Spleen (tissue), 11 donors: ENCODE data around the gene ABHD12. TPM values are rescaled to one million over a fixed set of nuclear protein-coding genes. Genes with fewer than 3 reads are reported as not detected.

ENCODE experiments used
- DNase-seq: peaks from one replicate; pipeline ENCODE4 v3.0.0-alpha.2; 2020
- H3K27ac ChIP-seq, 8 donors: fragments of 200-600 bp; sonication (generic) in 7 of 8; 1 replicate in 4 of 8; 2 replicates in 4 of 8; pipeline versions ENCODE4 v1.5.0 to v1.8.0; 2016 to 2021; ENCODE audit warnings: inconsistent platforms in 4 of 8, mild to moderate bottlenecking in 4 of 8, moderate library complexity in 1 of 8
- H3K27me3 ChIP-seq, 7 donors: fragments of 200-600 bp; sonication (generic) in 6 of 7; replicated peaks in 1 of 7; 1 replicate in 4 of 7; 2 replicates in 3 of 7; pipeline versions ENCODE4 v1.5.0 to v1.8.0; 2016 to 2021; ENCODE audit warnings: inconsistent platforms in 3 of 7, mild to moderate bottlenecking in 1 of 7
- H3K36me3 ChIP-seq, 6 donors: fragments of 200-600 bp; sonication (generic) in 5 of 6; 1 replicate in 4 of 6; 2 replicates in 2 of 6; pipeline versions ENCODE4 v1.5.0 to v1.8.0; 2016 to 2021; ENCODE audit warnings: inconsistent platforms in 2 of 6
- H3K4me1 ChIP-seq, 6 donors: fragments of 200-600 bp; sonication (generic) in 5 of 6; 1 replicate in 3 of 6; 2 replicates in 3 of 6; pipeline versions ENCODE4 v1.5.0 to v1.8.0; 2016 to 2021; ENCODE audit warnings: inconsistent platforms in 3 of 6
- H3K4me3 ChIP-seq, 8 donors: fragments of 200-600 bp; sonication (generic) in 7 of 8; 1 replicate in 4 of 8; 2 replicates in 4 of 8; pipeline versions ENCODE4 v1.5.0 to v1.8.0; 2016 to 2021; ENCODE audit warnings: inconsistent platforms in 4 of 8, mild to moderate bottlenecking in 4 of 8, moderate library complexity in 2 of 8
- H3K9me3 ChIP-seq, 8 donors: fragments of 200-600 bp; sonication (generic) in 7 of 8; 1 replicate in 4 of 8; 2 replicates in 4 of 8; pipeline versions ENCODE4 v1.5.0 to v1.8.0; 2016 to 2021; ENCODE audit warnings: inconsistent platforms in 4 of 8
- POLR2A ChIP-seq, 3 donors: fragments of 450-650 bp; IDR thresholded peaks; one replicate each; pipeline ENCODE4 v1.5.1; 2017; ENCODE audit warnings: antibody characterized with exemption in 3 of 3, mild to moderate bottlenecking in 1 of 3
- POLR2AphosphoS5 ChIP-seq, 3 donors: sonication (generic); formaldehyde crosslinking; IDR thresholded peaks; one replicate each; pipeline ENCODE4 v1.5.1; 2017; ENCODE audit warnings: antibody characterized with exemption in 3 of 3
- WGBS, 5 donors: extraction: QIAGEN DNeasy Blood & Tissue Kit in 3 of 5; methylation state at CpG; one replicate each; pipeline versions ENCODE4 v1.1.5 to v1.1.7; 2013 to 2018; 5-methylcytosine and 5-hydroxymethylcytosine counted together
- intact Hi-C: fragments of 100-400 bp; cut with DNase I; formaldehyde crosslinking; loops from one replicate; pipeline ENCODE4 v1.15.0; 2023; ENCODE audit warnings: low total_unique reads
- polyA plus RNA-seq, 3 donors: library from polyadenylated mRNA; stranded (reverse); fragments of 200-250 nt; gene quantifications; one replicate each; pipeline ENCODE4 v1.2.1, GENCODE V29; 2013
- total RNA-seq, 7 donors: library from RNA; depleted of rRNA in 3 of 7; stranded (reverse); fragments of >200 nt in 3 of 7; fragmentation: NEBNext Ultra II Directional in 4 of 7; extraction: Animal tissue kit (Norgen Biotek cat#: 25700) in 4 of 7; gene quantifications; one replicate each; pipeline versions ENCODE4 v1.1.0 to v1.2.1, GENCODE V29; 2016 to 2021
- TF ChIP-seq, protein P1 (sequence below), 11 experiments: fragments of 200-600 bp in 7 of 11; fragments of 450-650 bp in 4 of 11; sonication (generic) in 4 of 11; IDR thresholded peaks in 8 of 11; conservative IDR thresholded peaks in 3 of 11; 1 replicate in 7 of 11; 2 replicates in 4 of 11; pipeline versions ENCODE4 v1.4.0 to v1.8.0; 2016 to 2021; ENCODE audit warnings: antibody characterized with exemption in 11 of 11, inconsistent platforms in 4 of 11, mild to moderate bottlenecking in 1 of 11
- donor health status: healthy with polysubstance abuse.
- donor health status: DM: no; HTN: no; CAD: no; lungs with moderate emphysema.
- donor health status: DM: no; HTN: no; CAD: no.
- donor health status: Bipolar disorder and iron deficiency.
- donor health status: healthy.
- donor health status: DM: no; HTN: no; CAD: no.
- donor health status: DM: yes; HTN: yes; CAD: no.

ABHD12 gene
- total and polyA plus RNA-seq, 10 donors: 16.1 to 36.9 (median 25.3) TPM

DNA sequence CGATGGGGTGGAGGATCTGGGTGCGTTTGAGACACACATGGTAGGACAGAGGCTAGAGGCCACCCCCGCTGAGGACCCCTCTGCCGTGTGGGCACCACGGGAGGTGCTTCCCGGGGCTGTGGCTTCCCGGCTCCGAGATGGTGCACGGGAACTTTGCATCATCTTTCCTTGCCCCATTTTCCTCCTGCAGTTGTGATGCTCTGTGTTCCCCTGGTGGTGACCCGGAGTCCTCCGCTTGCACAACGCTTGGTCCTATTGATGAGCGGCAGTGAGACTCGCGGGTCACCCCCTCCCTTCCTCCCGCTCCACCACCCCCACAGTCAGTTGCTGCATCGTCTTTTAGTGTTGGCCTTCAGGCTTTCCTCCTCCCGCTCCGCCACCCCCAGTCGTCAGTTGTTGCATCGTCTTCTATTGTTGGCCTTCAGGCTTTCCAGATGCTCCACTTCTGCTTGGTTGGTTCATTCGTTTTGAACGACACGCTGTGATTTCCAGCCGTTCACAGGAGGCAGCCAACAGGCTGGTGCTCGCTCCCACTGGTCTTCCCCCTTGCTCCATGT is 105.5 kb downstream of the ABHD12 start:
- Histone ChIP-seq H3K27me3 (no peaks in the 10 kb centered on the region), H3K4me3 (no peak overlapping the region), H3K4me1 (peaks cover 0 to 26% (median 10%) of the 10 kb centered on the region in 6 donors), H3K27ac (no peak overlapping the region), H3K36me3 (peaks cover 0 to 100% (median 79%) of the 10 kb centered on the region in 6 donors), H3K9me3 (no peaks in the 10 kb centered on the region)
- peak; percentile 66 for DNase-seq
- intact Hi-C loops: no loop called here
- TF ChIP-seq, protein P1, sequence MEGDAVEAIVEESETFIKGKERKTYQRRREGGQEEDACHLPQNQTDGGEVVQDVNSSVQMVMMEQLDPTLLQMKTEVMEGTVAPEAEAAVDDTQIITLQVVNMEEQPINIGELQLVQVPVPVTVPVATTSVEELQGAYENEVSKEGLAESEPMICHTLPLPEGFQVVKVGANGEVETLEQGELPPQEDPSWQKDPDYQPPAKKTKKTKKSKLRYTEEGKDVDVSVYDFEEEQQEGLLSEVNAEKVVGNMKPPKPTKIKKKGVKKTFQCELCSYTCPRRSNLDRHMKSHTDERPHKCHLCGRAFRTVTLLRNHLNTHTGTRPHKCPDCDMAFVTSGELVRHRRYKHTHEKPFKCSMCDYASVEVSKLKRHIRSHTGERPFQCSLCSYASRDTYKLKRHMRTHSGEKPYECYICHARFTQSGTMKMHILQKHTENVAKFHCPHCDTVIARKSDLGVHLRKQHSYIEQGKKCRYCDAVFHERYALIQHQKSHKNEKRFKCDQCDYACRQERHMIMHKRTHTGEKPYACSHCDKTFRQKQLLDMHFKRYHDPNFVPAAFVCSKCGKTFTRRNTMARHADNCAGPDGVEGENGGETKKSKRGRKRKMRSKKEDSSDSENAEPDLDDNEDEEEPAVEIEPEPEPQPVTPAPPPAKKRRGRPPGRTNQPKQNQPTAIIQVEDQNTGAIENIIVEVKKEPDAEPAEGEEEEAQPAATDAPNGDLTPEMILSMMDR (IDR thresholded peaks at IDR 0.05 in 8 of 11, conservative IDR thresholded peaks at IDR 0.05 in 3 of 11): no peak
- TF ChIP-seq POLR2A (IDR thresholded peaks at IDR 0.05) (no peak), POLR2AphosphoS5 (IDR thresholded peaks at IDR 0.05) (peak in 1 of 3 donors; percentile 9)
- WGBS, 5 donors: 79 to 90% (median 86%) methylated on average over 26 of the region's 26 CpGs

DNA sequence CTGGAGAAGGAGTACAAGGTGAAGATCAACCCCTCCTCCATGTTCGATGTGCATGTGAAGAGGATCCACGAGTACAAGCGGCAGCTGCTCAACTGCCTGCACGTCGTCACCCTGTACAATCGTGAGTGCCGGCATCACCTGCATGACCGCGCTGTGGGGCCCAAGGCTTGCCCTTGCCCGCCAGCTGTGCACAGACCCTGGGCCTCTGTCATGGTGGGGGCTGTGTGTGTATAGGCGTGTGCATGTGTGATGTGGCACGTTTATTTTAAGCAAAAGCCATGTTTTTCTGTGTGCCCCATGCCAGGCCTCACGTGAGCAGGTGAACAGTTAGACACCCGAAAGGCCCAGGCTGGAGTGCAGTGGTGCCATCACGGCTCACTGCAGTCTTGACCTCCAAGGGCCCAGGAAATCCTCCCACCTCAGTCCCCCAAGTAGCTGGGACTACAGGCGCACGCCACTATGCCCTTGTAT is 106.5 kb downstream of the ABHD12 start:
- H3K27me3 ChIP-seq: no peaks in the 10 kb centered on the region
- no peak overlapping the region for H3K27ac ChIP-seq
- TF ChIP-seq, protein P1 (IDR thresholded peaks at IDR 0.05 in 8 of 11, conservative IDR thresholded peaks at IDR 0.05 in 3 of 11): no peak
- peak in 1 of 3 donors; percentile 33 for TF ChIP-seq POLR2AphosphoS5 (IDR thresholded peaks at IDR 0.05)
- peak; percentile 67 for DNase-seq
- H3K4me1 ChIP-seq: peaks cover 0 to 31% (median 10%) of the 10 kb centered on the region in 6 donors
- peaks cover 0 to 100% (median 79%) of the 10 kb centered on the region in 6 donors for H3K36me3 ChIP-seq
- intact Hi-C loops: no loop called here
- H3K9me3 ChIP-seq: no peaks in the 10 kb centered on the region
- no peak overlapping the region for H3K4me3 ChIP-seq
- WGBS, 5 donors: 92 to 96% (median 95%) methylated on average over 17 of the region's 17 CpGs

DNA sequence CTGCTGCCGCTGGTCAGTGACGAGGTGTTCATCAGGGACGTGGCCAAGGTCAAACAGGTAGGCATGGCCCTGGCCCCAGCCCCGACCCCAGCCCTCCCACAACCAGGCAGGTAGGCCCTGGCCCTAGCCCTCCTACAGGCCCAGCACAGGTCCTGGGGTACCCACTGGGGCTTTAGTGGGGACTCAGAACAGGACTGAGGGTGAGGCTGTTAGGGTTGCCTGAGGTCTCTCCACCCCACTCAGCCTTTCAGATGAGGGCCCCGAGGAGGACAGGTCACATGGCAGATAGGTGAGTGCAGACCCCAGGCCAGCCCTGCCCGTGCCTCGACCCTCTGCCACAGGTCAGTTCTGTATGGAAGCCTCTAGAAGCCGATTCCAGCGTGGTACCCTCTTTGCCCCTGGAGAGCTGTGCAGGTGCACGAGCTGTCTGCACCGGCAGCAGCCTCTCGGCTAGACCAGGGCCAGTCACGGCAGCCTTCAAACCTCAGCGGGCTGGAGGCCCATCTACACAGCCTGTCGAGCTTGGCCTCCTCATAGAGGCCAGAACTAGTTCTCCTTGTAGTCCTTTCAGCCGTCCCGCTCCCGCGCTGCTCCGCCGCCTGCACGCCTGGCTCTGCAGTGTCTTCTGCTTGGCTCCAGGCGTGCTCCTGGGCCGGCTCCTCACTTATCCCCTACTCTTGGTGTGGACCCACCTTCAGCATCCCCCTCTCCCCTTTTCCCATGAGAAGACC is 107.2 kb downstream of the ABHD12 start:
- H3K4me3 ChIP-seq: no peak overlapping the region
- H3K9me3 ChIP-seq: no peaks in the 10 kb centered on the region
- TF ChIP-seq, protein P1 (IDR thresholded peaks at IDR 0.05 in 8 of 11, conservative IDR thresholded peaks at IDR 0.05 in 3 of 11): no peak
- TF ChIP-seq POLR2AphosphoS5 (IDR thresholded peaks at IDR 0.05) (no peak), POLR2A (IDR thresholded peaks at IDR 0.05) (no peak)
- 91 to 94% (median 94%) methylated on average over 11 to 24 of the region's 24 CpGs for WGBS, 5 donors
- H3K27ac ChIP-seq: peak overlapping the region in 1 of 8 donors; percentile 42
- H3K36me3 ChIP-seq: peaks cover 0 to 100% (median 79%) of the 10 kb centered on the region in 6 donors
- peaks cover 0 to 31% (median 10%) of the 10 kb centered on the region in 6 donors for H3K4me1 ChIP-seq
- no peaks in the 10 kb centered on the region for H3K27me3 ChIP-seq
- DNase-seq: peak; percentile 72
- intact Hi-C loops: no loop called here

DNA sequence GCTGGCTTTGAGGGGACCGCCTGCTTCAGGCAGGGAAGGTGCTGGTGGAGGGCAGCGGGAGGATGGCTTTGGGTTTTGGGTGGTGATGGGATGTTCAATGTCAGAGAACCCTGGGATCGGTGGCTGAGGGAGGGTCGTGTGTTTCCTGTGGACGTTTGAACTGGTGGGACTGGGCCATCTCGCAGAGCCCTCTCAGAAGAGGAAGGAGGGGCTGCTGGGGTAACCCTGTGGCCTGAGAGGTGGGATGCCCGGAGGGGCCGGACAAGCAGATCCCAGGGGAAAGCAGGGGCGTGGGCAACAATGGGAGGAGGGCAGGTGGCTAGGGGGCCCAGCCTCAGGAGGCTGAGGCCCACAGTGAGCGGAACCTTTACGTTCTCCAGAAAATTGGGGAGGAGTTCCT is 107.8 kb downstream of the ABHD12 start:
- Histone ChIP-seq H3K27me3 (no peaks in the 10 kb centered on the region), H3K4me1 (peaks cover 0 to 31% (median 10%) of the 10 kb centered on the region in 6 donors), H3K4me3 (no peak overlapping the region), H3K36me3 (peaks cover 0 to 100% (median 80%) of the 10 kb centered on the region in 6 donors), H3K27ac (peak overlapping the region in 2 of 8 donors; percentile 42 to 55), H3K9me3 (no peaks in the 10 kb centered on the region)
- WGBS, 5 donors: 85 to 94% (median 90%) methylated on average over 10 to 11 of the region's 11 CpGs
- no peak for DNase-seq
- intact Hi-C loops: no loop called here
- no peak for TF ChIP-seq POLR2AphosphoS5 (IDR thresholded peaks at IDR 0.05)
- TF ChIP-seq POLR2A (IDR thresholded peaks at IDR 0.05): no peak
- TF ChIP-seq, protein P1 (IDR thresholded peaks at IDR 0.05 in 8 of 11, conservative IDR thresholded peaks at IDR 0.05 in 3 of 11): no peak
